H1 (cell line): Measurements from ENCODE around the gene AGAP1. TPM values are rescaled to one million over a fixed set of nuclear protein-coding genes. Genes with fewer than 3 reads are reported as not detected.

Source experiments
- CTCF ChIA-PET: fragments of 300-600 bp; sonication (Branson Sonifier 250); formaldehyde crosslinking; loops from one replicate; lab custom pipeline; 2021; ENCODE audit not compliant: partially characterized antibody; lab: Charles Lee
- POLR2A ChIA-PET: fragments of 300-600 bp; sonication (Branson Sonifier 250); formaldehyde crosslinking; loops from one replicate; lab custom pipeline; 2021; ENCODE audit warnings: inconsistent platforms; ENCODE audit not compliant: partially characterized antibody; lab: Charles Lee
- DNase-seq, 2 experiments: peaks; one replicate each; pipeline versions ENCODE4 v3.0.0 to v3.0.0-alpha.2; 2010 to 2022; ENCODE audit warnings: low spot score in 2 of 2, low read depth in 1 of 2, mixed read lengths in 1 of 2
- FAIRE-seq: peaks from 2 replicates; lab custom pipeline; 2011; peaks lifted over from hg19 to GRCh38; lab: Jason Lieb, UNC
- H2AFZ ChIP-seq: 2 replicates; pipeline ENCODE4 v1.8.1; 2012; ENCODE audit warnings: low read length, inconsistent platforms
- H2AK5ac ChIP-seq: 2 replicates; pipeline ENCODE4 v1.6.1; 2013; ENCODE audit warnings: low read depth, low read length
- H2BK120ac ChIP-seq: replicated peaks from 2 replicates; pipeline ENCODE3; 2013; ENCODE audit warnings: low read depth, low read length, inconsistent platforms
- H2BK12ac ChIP-seq: 2 replicates; pipeline ENCODE4 v1.6.1; 2013; ENCODE audit warnings: low read depth, low read length
- H2BK15ac ChIP-seq: 2 replicates; pipeline ENCODE4 v1.6.1; 2013; ENCODE audit warnings: low read length
- H2BK20ac ChIP-seq: 2 replicates; pipeline ENCODE4 v1.6.1; 2013; ENCODE audit warnings: low read length
- H2BK5ac ChIP-seq: 2 replicates; pipeline ENCODE4 v1.6.1; 2013; ENCODE audit warnings: low read depth, low read length
- H3K14ac ChIP-seq: 2 replicates; pipeline ENCODE4 v1.6.1; 2013; ENCODE audit warnings: inconsistent platforms; ENCODE audit not compliant: insufficient read length
- H3K18ac ChIP-seq: 2 replicates; pipeline ENCODE4 v1.6.1; 2013; ENCODE audit warnings: low read length; ENCODE audit errors: extremely low read depth
- H3K23ac ChIP-seq: 2 replicates; pipeline ENCODE4 v1.6.1; 2013; ENCODE audit warnings: inconsistent platforms; ENCODE audit not compliant: insufficient read length
- H3K23me2 ChIP-seq: 2 replicates; pipeline ENCODE4 v1.6.1; 2013; ENCODE audit warnings: low read depth, low read length
- H3K27ac ChIP-seq: 2 replicates; pipeline ENCODE4 v1.6.1; 2011; ENCODE audit warnings: low read depth, low read length, inconsistent platforms
- H3K27me3 ChIP-seq, 4 experiments: replicated peaks in 1 of 4; 1 replicate in 1 of 4; 2 replicates in 3 of 4; pipeline versions ENCODE4 v1.6.1 to v1.8.1; 2011 to 2013; ENCODE audit warnings: low read length in 3 of 4, mild to moderate bottlenecking in 3 of 4, inconsistent platforms in 2 of 4, mixed read lengths in 2 of 4, moderate library complexity in 1 of 4; ENCODE audit not compliant: control insufficient read depth in 3 of 4, insufficient read depth in 3 of 4; ENCODE audit errors: extremely low read depth in 1 of 4
- H3K36me3 ChIP-seq, 4 experiments: 2 replicates each; pipeline versions ENCODE4 v1.6.1 to v1.8.1; 2011 to 2013; ENCODE audit warnings: mild to moderate bottlenecking in 4 of 4, low read length in 3 of 4, moderate library complexity in 2 of 4, control low read depth in 1 of 4, inconsistent platforms in 1 of 4; ENCODE audit not compliant: insufficient read depth in 4 of 4, control insufficient read depth in 2 of 4
- H3K4ac ChIP-seq: replicated peaks from 2 replicates; pipeline ENCODE3; 2013; ENCODE audit warnings: low read length, low read depth, mixed read lengths, inconsistent platforms; ENCODE audit not compliant: insufficient read length
- H3K4me1 ChIP-seq, 4 experiments: replicated peaks in 1 of 4; 1 replicate in 1 of 4; 2 replicates in 3 of 4; pipeline versions ENCODE4 v1.6.1 to v1.8.1; 2011 to 2013; ENCODE audit warnings: low read length in 3 of 4, inconsistent platforms in 2 of 4, mixed read lengths in 1 of 4; ENCODE audit not compliant: insufficient read depth in 4 of 4, control insufficient read depth in 3 of 4
- H3K4me2 ChIP-seq, 2 experiments: 2 replicates each; pipeline versions ENCODE4 v1.6.1 to v1.8.1; 2011 to 2013; ENCODE audit warnings: low read depth in 2 of 2, low read length in 2 of 2, control low read depth in 1 of 2, inconsistent platforms in 1 of 2, mild to moderate bottlenecking in 1 of 2; ENCODE audit not compliant: insufficient read depth in 1 of 2
- H3K4me3 ChIP-seq, 4 experiments: fragments of 200-600, 300-600 bp in 1 of 4; sonication (generic), shearing (Covaris generic), sonication (Bioruptor Twin) in 1 of 4; 2 replicates each; pipeline versions ENCODE4 v1.5.1 to v1.8.1; 2011 to 2016; ENCODE audit warnings: low read length in 4 of 4, low read depth in 3 of 4, control low read depth in 2 of 4, inconsistent platforms in 2 of 4, mild to moderate bottlenecking in 2 of 4, mixed read lengths in 1 of 4, moderate library complexity in 1 of 4; ENCODE audit not compliant: insufficient read depth in 2 of 4; ENCODE audit errors: extremely low read depth in 1 of 4
- H3K56ac ChIP-seq: replicated peaks from 2 replicates; pipeline ENCODE3; 2013; ENCODE audit warnings: low read depth, mild to moderate bottlenecking, mixed read lengths, low read length, inconsistent platforms; ENCODE audit not compliant: insufficient read length
- H3K79me1 ChIP-seq: 2 replicates; pipeline ENCODE4 v1.6.1; 2013; ENCODE audit warnings: low read depth, low read length, control low read depth
- H3K79me2 ChIP-seq, 2 experiments: 2 replicates each; pipeline versions ENCODE4 v1.6.1 to v1.8.1; 2012 to 2013; ENCODE audit warnings: low read length in 2 of 2, mild to moderate bottlenecking in 2 of 2, inconsistent platforms in 1 of 2; ENCODE audit not compliant: insufficient read depth in 2 of 2, control insufficient read depth in 1 of 2
- H3K9ac ChIP-seq, 4 experiments: replicated peaks in 1 of 4; 1 replicate in 1 of 4; 2 replicates in 3 of 4; pipeline versions ENCODE4 v1.6.1 to v1.8.1; 2011 to 2013; ENCODE audit warnings: low read depth in 3 of 4, low read length in 3 of 4, control low read depth in 2 of 4, mild to moderate bottlenecking in 2 of 4, moderate library complexity in 2 of 4, inconsistent platforms in 1 of 4; ENCODE audit errors: extremely low read depth in 1 of 4
- H3K9me3 ChIP-seq, 2 experiments: 2 replicates each; pipeline versions ENCODE4 v1.6.1 to v1.8.1; 2012 to 2013; ENCODE audit warnings: mild to moderate bottlenecking in 2 of 2, moderate library complexity in 2 of 2, control low read depth in 1 of 2, inconsistent platforms in 1 of 2, low read depth in 1 of 2, low read length in 1 of 2, mixed read lengths in 1 of 2; ENCODE audit not compliant: insufficient read depth in 2 of 2
- H4K20me1 ChIP-seq, 2 experiments: replicated peaks in 1 of 2; 2 replicates each; pipeline versions ENCODE3 to v1.8.1; 2011 to 2013; ENCODE audit warnings: inconsistent platforms in 2 of 2, low read length in 2 of 2, mild to moderate bottlenecking in 1 of 2; ENCODE audit not compliant: insufficient read depth in 2 of 2, control insufficient read depth in 1 of 2
- H4K5ac ChIP-seq: 2 replicates; pipeline ENCODE4 v1.6.1; 2013; ENCODE audit warnings: low read length, low read depth, mixed read lengths, inconsistent platforms; ENCODE audit not compliant: insufficient read length
- H4K8ac ChIP-seq: 2 replicates; pipeline ENCODE4 v1.8.0; 2013; ENCODE audit warnings: mild to moderate bottlenecking, moderate library complexity, low read length, inconsistent platforms; ENCODE audit not compliant: insufficient read depth; ENCODE audit errors: extremely low read depth
- H4K91ac ChIP-seq: replicated peaks from 2 replicates; pipeline ENCODE3; 2013; ENCODE audit warnings: low read length, mixed read lengths, inconsistent platforms; ENCODE audit not compliant: insufficient read length
- BACH1 ChIP-seq: IDR thresholded peaks from 2 replicates; pipeline ENCODE4 v1.6.1; 2012; ENCODE audit warnings: low read length, improper control_type of control experiment
- CEBPB ChIP-seq: IDR thresholded peaks from 2 replicates; pipeline ENCODE4 v1.6.1; 2012; ENCODE audit warnings: low read depth, low read length
- RFX5 ChIP-seq: IDR thresholded peaks from 2 replicates; pipeline ENCODE4 v1.6.1; 2011; ENCODE audit warnings: low read depth, low read length, improper control_type of control experiment, borderline replicate concordance
- WGBS, 2 experiments: shearing (Covaris generic) in 1 of 2; methylation state at CpG; one replicate each; pipeline versions ENCODE4 v1.1.6 to v1.1.7; 2013 to 2015; ENCODE audit warnings: low lambda C conversion rate in 2 of 2, mixed read lengths in 2 of 2, inconsistent platforms in 1 of 2, low coverage in 1 of 2, missing lambda C conversion rate in 1 of 2; ENCODE audit not compliant: insufficient replicate concordance in 2 of 2, insufficient coverage in 1 of 2, insufficient read length in 1 of 2; ENCODE audit errors: extremely low coverage in 1 of 2, missing lambda C conversion rate in 1 of 2; 5-methylcytosine and 5-hydroxymethylcytosine counted together
- polyA plus RNA-seq, 7 experiments: library from polyadenylated mRNA; depleted of rRNA in 3 of 7; stranded (reverse) in 5 of 7; unstranded in 2 of 7; fragments of >200 nt in 5 of 7; fragments of 200-250 nt in 2 of 7; gene quantifications; 1 replicate in 5 of 7; 2 replicates in 1 of 7; 4 replicates in 1 of 7; pipeline versions ENCODE4 v1.2.1 to v1.2.3, GENCODE V29; 2011 to 2013; ENCODE audit warnings: missing spikeins in 2 of 7, mixed read lengths in 2 of 7
- total RNA-seq: library from RNA; stranded (reverse); fragmentation: NEBNext Ultra II Directional; extraction: Animal tissue kit (Norgen Biotek cat#: 25700); gene quantifications from 2 replicates; pipeline ENCODE4 v1.2.1, GENCODE V29; 2021

Gene AGAP1
- total and polyA plus RNA-seq, 2 of the 8 experiments (the other 6 are each of a cell fraction or from before 2014, with no cell fraction given) = 18.1 to 39.4 TPM

DNA sequence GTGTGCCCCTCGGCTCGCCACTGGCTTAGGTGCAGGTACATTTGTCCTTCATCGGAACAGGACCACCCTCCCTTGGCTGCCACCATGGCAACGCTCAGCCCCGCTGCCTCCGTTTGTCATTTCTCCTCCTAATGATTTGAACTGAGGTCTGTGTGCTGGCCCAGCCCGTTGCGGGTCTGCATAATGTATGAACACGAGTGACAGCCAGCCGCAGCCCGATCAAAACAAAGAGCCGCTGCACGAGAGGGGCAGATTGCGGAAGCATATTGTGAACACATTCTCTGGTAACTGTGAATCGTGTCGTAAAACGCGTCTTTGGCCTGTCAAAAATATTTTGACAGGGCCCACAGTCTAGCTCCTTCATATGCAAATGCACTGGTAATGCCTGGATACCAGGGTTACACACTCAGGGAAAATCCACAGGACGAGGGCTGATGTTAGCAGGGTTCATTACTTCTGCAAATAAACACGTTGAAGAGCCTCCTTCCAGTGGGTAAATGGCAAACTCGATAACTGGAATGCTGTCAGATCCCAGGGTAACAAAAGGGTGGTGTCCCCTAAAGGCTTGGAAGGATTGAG lies 137.0 kb downstream of the AGAP1 start:
- H3K23me2 ChIP-seq = no peaks in the 10 kb centered on the region; the same call in 1 of the 2 replicates
- H3K9ac ChIP-seq = no peak overlapping the region
- H4K5ac ChIP-seq = no peak overlapping the region
- H3K18ac ChIP-seq = no peak overlapping the region
- H3K79me2 ChIP-seq = peaks cover 0 to 53% of the 10 kb centered on the region in 2 experiments
- no peak overlapping the region for H4K8ac ChIP-seq
- H3K4me1 ChIP-seq = peaks cover 0 to 3% (median 1%) of the 10 kb centered on the region in 4 experiments; a peak in 2 of 7 replicates
- no peaks in the 10 kb centered on the region for H3K9me3 ChIP-seq
- H3K27me3 ChIP-seq = no peaks in the 10 kb centered on the region
- DNase-seq (no peak), FAIRE-seq (no peak)
- no peak overlapping the region for H3K4me3 ChIP-seq
- ChIA-PET POLR2A (no interaction called here), CTCF (interaction anchor here (1.1 to 1.5 kb wide), 2 partner anchors 35 to 101 kb away, joined by 3 to 4 read pairs; no protein-coding TSS in a partner anchor)
- no peak overlapping the region for H3K4ac ChIP-seq
- no peak overlapping the region for H2AFZ ChIP-seq
- no peak overlapping the region for H3K14ac ChIP-seq
- H2BK15ac ChIP-seq = no peak overlapping the region
- H4K20me1 ChIP-seq = peaks cover 0 to 5% of the 10 kb centered on the region in 2 experiments
- no peak overlapping the region for H3K4me2 ChIP-seq
- WGBS, 2 experiments = 87% methylated on average over 21 of the region's 21 CpGs; no CpG with 5 or more reads in 1 of the 2 experiments
- no peak overlapping the region for H3K23ac ChIP-seq
- no peak overlapping the region for H3K56ac ChIP-seq
- no peak overlapping the region for H2AK5ac ChIP-seq
- no peak overlapping the region for H2BK5ac ChIP-seq
- no peak overlapping the region for H2BK20ac ChIP-seq
- H2BK12ac ChIP-seq = no peak overlapping the region
- H3K27ac ChIP-seq = no peak overlapping the region
- H2BK120ac ChIP-seq = no peak overlapping the region
- H3K36me3 ChIP-seq = no peaks in the 10 kb centered on the region
- no peak overlapping the region for H4K91ac ChIP-seq
- H3K79me1 ChIP-seq = peaks cover 20% of the 10 kb centered on the region
- TF ChIP-seq BACH1 (no peak), CEBPB (no peak), RFX5 (no peak)
